ENCODE measurements around the gene TTC34.

The TTC34 gene

GRCh38 chr1:2821373-2821955 is 20.0 kb upstream of the TTC34 start:
- Histone ChIP-seq H3K27me3 (peaks cover 12% of the 10 kb centered on the region), H3K27ac (no peak overlapping the region), H3K4me1 (ENCODE audit: control insufficient read depth in 1 of 2, insufficient read depth in 1 of 2, low read depth in 1 of 2, low read length in 1 of 2) (no peaks in the 10 kb centered on the region), H3K4me3 (ENCODE audit: low read depth in 1 of 2, low read length in 1 of 2) (no peak overlapping the region), H3K36me3 (no peaks in the 10 kb centered on the region), H3K9me3 (no peaks in the 10 kb centered on the region)
- no peak for TF ChIP-seq CTCF (IDR thresholded peaks at IDR 0.05)

DNA sequence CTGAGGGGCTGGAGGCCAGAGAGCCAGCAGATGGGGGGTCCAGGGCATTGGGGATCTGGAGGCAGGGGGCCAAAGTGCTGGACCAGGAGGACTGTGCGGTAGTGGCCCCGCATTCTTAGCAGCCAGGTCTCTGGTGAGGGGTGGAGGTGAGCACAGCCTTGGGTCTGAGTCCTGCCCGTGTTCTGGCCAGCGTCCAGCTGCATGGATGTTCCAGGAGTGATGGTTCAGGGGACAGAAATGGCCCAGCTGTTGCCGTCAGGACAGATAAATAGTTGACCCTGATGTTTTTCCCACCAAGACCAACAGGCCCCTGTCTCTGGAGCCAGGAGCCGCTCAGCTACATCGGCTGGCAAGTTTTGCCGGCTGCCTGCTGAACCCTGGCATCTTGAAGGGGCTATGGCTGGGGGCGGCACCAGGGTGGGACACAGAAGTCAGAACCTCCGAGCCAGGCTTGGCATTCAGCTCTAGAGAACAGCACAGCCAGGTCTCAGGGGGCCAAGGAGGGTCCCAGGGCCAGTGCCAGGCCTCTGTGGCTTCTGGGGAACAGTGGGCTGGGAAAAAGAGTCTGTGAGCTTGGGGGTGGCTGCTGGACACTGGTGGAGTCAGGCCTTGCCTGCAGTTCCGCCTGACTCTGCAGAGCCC is 19.4 kb upstream of the TTC34 start:
- Histone ChIP-seq H3K36me3 (no peaks in the 10 kb centered on the region), H3K9me3 (no peaks in the 10 kb centered on the region), H3K4me3 (ENCODE audit: low read depth in 1 of 2, low read length in 1 of 2) (no peak overlapping the region), H3K27me3 (peaks cover 12% of the 10 kb centered on the region), H3K27ac (no peak overlapping the region), H3K4me1 (ENCODE audit: control insufficient read depth in 1 of 2, insufficient read depth in 1 of 2, low read depth in 1 of 2, low read length in 1 of 2) (no peaks in the 10 kb centered on the region)
- TF ChIP-seq CTCF (IDR thresholded peaks at IDR 0.05): no peak

DNA sequence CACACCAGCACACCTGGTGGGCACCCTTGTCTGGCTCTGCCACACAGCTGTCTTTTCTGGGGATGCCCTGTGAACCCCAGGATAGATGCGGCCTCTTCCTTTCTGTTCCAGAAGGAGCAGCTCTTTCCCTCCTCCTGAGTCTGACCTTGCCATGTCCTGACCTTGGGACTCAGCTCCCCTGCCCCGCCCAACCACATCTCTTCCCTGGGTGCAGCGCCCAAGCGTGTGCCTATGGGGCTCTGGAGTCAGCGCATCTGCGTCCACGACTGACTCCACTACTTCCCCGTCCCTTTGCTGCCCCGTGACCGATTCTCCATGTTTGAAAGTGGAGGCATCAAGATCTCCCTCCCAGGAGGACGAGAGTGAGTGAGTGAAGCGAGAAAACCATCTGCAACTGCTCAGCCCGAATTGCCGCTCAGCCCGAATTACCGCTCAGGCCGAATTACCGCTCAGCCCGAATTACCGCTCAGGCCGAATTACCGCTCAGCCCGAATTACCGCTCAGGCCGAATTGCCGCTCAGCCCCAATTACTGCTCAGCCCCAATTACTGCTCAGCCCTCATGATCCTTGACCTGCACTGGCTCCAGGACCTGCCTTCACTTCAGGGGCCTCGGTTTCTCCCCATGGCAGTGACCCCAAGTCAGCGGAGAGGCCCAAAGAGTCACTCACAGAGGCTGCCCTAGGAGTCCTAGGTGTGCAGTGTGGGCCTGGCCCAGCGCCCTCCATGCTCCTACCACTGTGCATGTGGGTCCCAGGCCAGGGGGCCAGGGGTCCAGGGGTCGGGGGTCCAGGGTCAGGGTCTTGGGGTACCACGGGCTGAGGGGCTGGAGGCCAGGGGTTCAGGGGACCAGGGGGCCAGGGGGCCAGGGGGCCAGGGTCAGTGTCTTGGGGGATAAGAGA is 18.6 kb upstream of the TTC34 start:
- Histone ChIP-seq H3K27me3 (peaks cover 12% of the 10 kb centered on the region), H3K27ac (no peak overlapping the region), H3K9me3 (no peaks in the 10 kb centered on the region), H3K4me1 (ENCODE audit: control insufficient read depth in 1 of 2, insufficient read depth in 1 of 2, low read depth in 1 of 2, low read length in 1 of 2) (no peaks in the 10 kb centered on the region), H3K4me3 (ENCODE audit: low read depth in 1 of 2, low read length in 1 of 2) (no peak overlapping the region), H3K36me3 (no peaks in the 10 kb centered on the region)
- TF ChIP-seq CTCF (IDR thresholded peaks at IDR 0.05): no peak

- TF ChIP-seq CTCF (IDR thresholded peaks at IDR 0.05): no peak
- H3K4me1 ChIP-seq (ENCODE audit: control insufficient read depth in 1 of 2, insufficient read depth in 1 of 2, low read depth in 1 of 2, low read length in 1 of 2): no peaks in the 10 kb centered on the region
- no peak overlapping the region for H3K4me3 ChIP-seq (ENCODE audit: low read depth in 1 of 2, low read length in 1 of 2)
- no peaks in the 10 kb centered on the region for H3K9me3 ChIP-seq
- no peak overlapping the region for H3K27ac ChIP-seq
- peaks cover 10% of the 10 kb centered on the region for H3K27me3 ChIP-seq
- H3K36me3 ChIP-seq: no peaks in the 10 kb centered on the region
Observed at GRCh38 chr1:2819429-2819828, 17.9 kb upstream of the TTC34 start.

DNA sequence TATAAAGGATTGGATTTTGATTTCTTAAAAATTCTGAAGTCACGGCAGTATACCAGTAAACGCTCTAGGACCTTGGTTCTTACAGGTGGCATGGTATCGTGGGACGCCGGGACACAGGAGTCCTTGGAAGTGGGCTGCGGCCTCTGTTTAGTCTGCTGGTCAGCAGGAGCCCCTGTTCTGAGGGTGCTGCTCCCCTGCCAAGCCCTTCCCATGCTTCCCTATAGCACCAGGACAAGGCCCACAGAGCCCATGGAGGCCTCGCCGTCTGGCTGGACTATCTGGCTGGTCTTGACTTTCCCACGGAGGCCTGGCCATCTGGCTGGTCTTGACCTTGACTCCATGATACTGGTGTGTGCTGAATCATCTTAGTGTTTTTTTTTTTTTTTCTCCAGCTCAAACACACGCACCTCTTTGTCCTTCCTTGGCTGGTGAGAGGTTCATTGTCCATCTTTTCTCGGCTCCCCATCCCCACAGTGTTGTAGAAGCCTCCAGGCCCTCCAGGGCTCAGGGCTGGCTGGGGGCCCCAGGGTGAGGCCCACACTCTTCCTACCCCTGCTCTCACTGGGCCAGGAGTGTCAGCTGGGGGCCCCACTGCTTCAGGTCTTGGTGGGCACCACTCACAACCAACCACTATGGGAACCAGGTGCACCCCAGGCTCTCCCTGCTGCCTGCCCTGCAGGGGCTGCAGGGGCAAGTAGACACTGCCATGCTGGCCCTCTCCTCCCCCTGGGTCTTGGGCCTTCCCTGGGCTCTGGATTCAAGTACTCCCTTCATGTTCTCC is 16.5 kb upstream of the TTC34 start:
- no peak for TF ChIP-seq CTCF (IDR thresholded peaks at IDR 0.05)
- Histone ChIP-seq H3K27ac (no peak overlapping the region), H3K27me3 (no peaks in the 10 kb centered on the region), H3K4me1 (ENCODE audit: control insufficient read depth in 1 of 2, insufficient read depth in 1 of 2, low read depth in 1 of 2, low read length in 1 of 2) (no peaks in the 10 kb centered on the region), H3K9me3 (no peaks in the 10 kb centered on the region), H3K4me3 (ENCODE audit: low read depth in 1 of 2, low read length in 1 of 2) (no peak overlapping the region), H3K36me3 (no peaks in the 10 kb centered on the region)

Data from neutrophil (primary cell).